ENCODE results near the gene JMY.

DNA sequence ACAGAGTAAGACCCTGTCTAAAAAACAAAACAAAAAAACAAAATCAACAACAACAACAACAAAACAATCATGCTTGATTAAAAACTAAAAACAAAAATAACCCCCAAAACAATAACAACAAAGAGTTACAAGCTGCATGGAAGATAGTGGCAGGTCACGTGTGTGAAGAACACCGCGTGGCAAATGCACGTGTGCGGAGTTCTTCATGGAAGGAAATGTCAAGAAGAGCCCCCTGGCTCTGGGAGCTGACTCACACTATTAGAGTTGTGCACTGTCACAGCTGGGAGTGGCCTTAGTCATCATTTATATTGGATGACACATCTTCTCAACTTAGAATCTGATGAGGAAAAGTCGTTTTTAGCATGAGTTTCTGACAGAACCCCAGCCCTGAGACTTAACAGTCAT, 110.5 kb downstream of the JMY start:
- TF ChIP-seq CTCF (tag by site-specific recombination; IDR thresholded peaks at IDR 0.05) (no peak), SP3 (tag by site-specific recombination; IDR thresholded peaks at IDR 0.05) (no peak), ZNF292 (tag by site-specific recombination; IDR thresholded peaks at IDR 0.05; ENCODE audit: borderline replicate concordance, low read depth) (no peak), YY1 (tag by site-specific recombination; IDR thresholded peaks at IDR 0.05) (no peak), ZNF274 (IDR thresholded peaks at IDR 0.05; ENCODE audit: low read length) (no peak), ZNF274 (tag by site-specific recombination; IDR thresholded peaks at IDR 0.05; ENCODE audit: borderline replicate concordance) (no peak)
- TF ChIP-seq, protein P1, sequence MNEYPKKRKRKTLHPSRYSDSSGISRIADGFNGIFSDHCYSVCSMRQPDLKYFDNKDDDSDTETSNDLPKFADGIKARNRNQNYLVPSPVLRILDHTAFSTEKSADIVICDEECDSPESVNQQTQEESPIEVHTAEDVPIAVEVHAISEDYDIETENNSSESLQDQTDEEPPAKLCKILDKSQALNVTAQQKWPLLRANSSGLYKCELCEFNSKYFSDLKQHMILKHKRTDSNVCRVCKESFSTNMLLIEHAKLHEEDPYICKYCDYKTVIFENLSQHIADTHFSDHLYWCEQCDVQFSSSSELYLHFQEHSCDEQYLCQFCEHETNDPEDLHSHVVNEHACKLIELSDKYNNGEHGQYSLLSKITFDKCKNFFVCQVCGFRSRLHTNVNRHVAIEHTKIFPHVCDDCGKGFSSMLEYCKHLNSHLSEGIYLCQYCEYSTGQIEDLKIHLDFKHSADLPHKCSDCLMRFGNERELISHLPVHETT (tag by site-specific recombination; IDR thresholded peaks at IDR 0.05): no peak
